AG09319 (cell line): ENCODE results near the gene VTN.
A peak's percentile ranks its signal among the peaks of the same experiment; 100 is the strongest.

Source experiments
- DNase-seq: peaks from one replicate; pipeline ENCODE4 v3.0.0-alpha.2; 2010; ENCODE audit warnings: low read depth; ENCODE audit errors: extremely low read depth
- CTCF ChIP-seq: IDR thresholded peaks from 2 replicates; pipeline ENCODE4 v1.5.1; 2011; ENCODE audit warnings: low read depth, mild to moderate bottlenecking, inconsistent platforms, low read length, moderate library complexity

Gene VTN

GRCh38 chr17:28370035-28370743, at the start of gene VTN:
Gene VTN, minus strand, starts transcription at chr17:28370307. Its CDS starts 104 bp downstream, at chr17:28370203.
- TF ChIP-seq CTCF: peak; percentile 1
- DNase-seq: no peak

GRCh38 chr17:28416703-28417311, 46.7 kb upstream of the VTN start:
- peak; percentile 83 for TF ChIP-seq CTCF
- no peak for DNase-seq

- no peak for TF ChIP-seq CTCF
Measured at GRCh38 chr17:28415886-28416285, 45.8 kb upstream of the VTN start.

GRCh38 chr17:28413804-28414203, 43.7 kb upstream of the VTN start:
- TF ChIP-seq CTCF: no peak
- no peak for DNase-seq

More at GRCh38 chr17:28415886-28416285, 45.8 kb upstream of the VTN start:
- no peak for DNase-seq

- TF ChIP-seq CTCF: no peak
- no peak for DNase-seq
Measured at GRCh38 chr17:28412099-28412498, 42.0 kb upstream of the VTN start.

- no peak for TF ChIP-seq CTCF
- DNase-seq: no peak
Measured at GRCh38 chr17:28407974-28408306, 37.8 kb upstream of the VTN start.

- no peak for DNase-seq
- TF ChIP-seq CTCF: no peak
Measured at GRCh38 chr17:28407130-28407973, 37.2 kb upstream of the VTN start.
